DND-41 (cell line): Measurements from ENCODE around the gene SEMA3A.

ENCODE experiments used
- ATAC-seq: fragments of 200-7000 bp; cut with Tn5 transposase; 3 replicates; pipeline ENCODE4 v1.9.1; 2021; ENCODE audit warnings: low read depth; ENCODE audit not compliant: insufficient read depth
- DNase-seq: peaks from one replicate; pipeline ENCODE4 v3.0.0-alpha.2; 2020
- H2AFZ ChIP-seq: 2 replicates; pipeline ENCODE4 v1.6.0; 2012; ENCODE audit warnings: low read depth, low read length
- H3K27ac ChIP-seq: 2 replicates; pipeline ENCODE4 v1.5.1; 2012; ENCODE audit warnings: low read length, inconsistent platforms
- H3K27me3 ChIP-seq: fragments of 200-600 bp; sonication (generic); 2 replicates; pipeline ENCODE4 v1.6.0; 2012; ENCODE audit warnings: low read length, mild to moderate bottlenecking, inconsistent platforms; ENCODE audit not compliant: insufficient read depth, poor library complexity
- H3K36me3 ChIP-seq: 2 replicates; pipeline ENCODE4 v1.5.1; 2012; ENCODE audit warnings: low read length, inconsistent platforms; ENCODE audit not compliant: insufficient read depth
- H3K4me1 ChIP-seq: 2 replicates; pipeline ENCODE4 v1.5.1; 2012; ENCODE audit warnings: mild to moderate bottlenecking, low read length; ENCODE audit not compliant: insufficient read depth
- H3K4me2 ChIP-seq: 2 replicates; pipeline ENCODE4 v1.6.0; 2012; ENCODE audit warnings: mild to moderate bottlenecking, moderate library complexity, low read length, inconsistent platforms; ENCODE audit not compliant: insufficient read depth
- H3K4me3 ChIP-seq, 2 experiments: fragments of 200-600 bp in 1 of 2; shearing (Covaris generic) in 1 of 2; 2 replicates each; pipeline ENCODE4 v1.5.1; 2012 to 2016; ENCODE audit warnings: inconsistent platforms in 2 of 2, low read length in 2 of 2, mild to moderate bottlenecking in 2 of 2, low read depth in 1 of 2, moderate library complexity in 1 of 2
- H3K79me2 ChIP-seq: 2 replicates; pipeline ENCODE4 v1.6.0; 2012; ENCODE audit warnings: low read length, inconsistent platforms; ENCODE audit not compliant: insufficient read depth
- H3K9ac ChIP-seq: 2 replicates; pipeline ENCODE4 v1.6.0; 2012; ENCODE audit warnings: low read depth, mild to moderate bottlenecking, inconsistent platforms, low read length, moderate library complexity
- H3K9me3 ChIP-seq: 2 replicates; pipeline ENCODE4 v1.5.1; 2012; ENCODE audit warnings: low read length, moderate library complexity, mild to moderate bottlenecking, inconsistent platforms; ENCODE audit not compliant: insufficient read depth, severe bottlenecking
- H4K20me1 ChIP-seq: 2 replicates; pipeline ENCODE4 v1.6.0; 2012; ENCODE audit warnings: low read length; ENCODE audit not compliant: insufficient read depth
- EZH2 ChIP-seq: IDR thresholded peaks from 3 replicates; pipeline ENCODE4 v1.6.1; 2012; ENCODE audit warnings: borderline replicate concordance, low read depth, mild to moderate bottlenecking, moderate library complexity, low read length, inconsistent platforms; ENCODE audit not compliant: severe bottlenecking
- TF ChIP-seq, protein P1 (sequence below): IDR thresholded peaks from 2 replicates; pipeline ENCODE4 v1.5.1; 2012; ENCODE audit warnings: borderline replicate concordance, low read length, moderate library complexity, mild to moderate bottlenecking; ENCODE audit not compliant: poor library complexity, severe bottlenecking; ENCODE audit errors: extremely low read depth

Gene SEMA3A

DNA sequence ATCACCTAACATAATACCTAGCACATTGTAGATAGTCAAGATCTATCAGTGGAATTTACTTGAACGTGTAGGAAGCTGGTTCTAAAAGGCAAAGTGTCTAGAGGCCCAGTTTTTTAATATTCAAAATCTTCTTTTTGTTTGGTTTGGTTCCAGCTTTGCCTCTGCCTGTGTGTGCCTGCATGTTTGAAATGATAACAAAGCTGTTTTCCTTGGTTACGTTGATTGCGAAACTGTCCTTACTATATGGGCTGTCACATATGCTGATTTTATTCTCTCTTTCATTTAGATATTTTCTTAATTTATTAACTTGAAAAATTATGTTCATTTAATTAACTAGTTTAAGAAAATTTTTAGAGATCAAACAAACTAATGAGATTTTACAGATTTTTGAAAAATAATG lies 237.3 kb downstream of the SEMA3A start:
- DNase-seq (no peak), ATAC-seq (no peak)
- H3K4me2 ChIP-seq, result no peak overlapping the region
- H3K9ac ChIP-seq, result no peak overlapping the region
- no peaks in the 10 kb centered on the region for H3K27me3 ChIP-seq
- no peak overlapping the region for H3K27ac ChIP-seq
- H3K4me1 ChIP-seq, result no peaks in the 10 kb centered on the region
- no peaks in the 10 kb centered on the region for H3K36me3 ChIP-seq
- no peak overlapping the region for H3K4me3 ChIP-seq
- H2AFZ ChIP-seq, result no peak overlapping the region
- H3K9me3 ChIP-seq, result no peaks in the 10 kb centered on the region
- TF ChIP-seq EZH2, result no peak
- TF ChIP-seq, protein P1, sequence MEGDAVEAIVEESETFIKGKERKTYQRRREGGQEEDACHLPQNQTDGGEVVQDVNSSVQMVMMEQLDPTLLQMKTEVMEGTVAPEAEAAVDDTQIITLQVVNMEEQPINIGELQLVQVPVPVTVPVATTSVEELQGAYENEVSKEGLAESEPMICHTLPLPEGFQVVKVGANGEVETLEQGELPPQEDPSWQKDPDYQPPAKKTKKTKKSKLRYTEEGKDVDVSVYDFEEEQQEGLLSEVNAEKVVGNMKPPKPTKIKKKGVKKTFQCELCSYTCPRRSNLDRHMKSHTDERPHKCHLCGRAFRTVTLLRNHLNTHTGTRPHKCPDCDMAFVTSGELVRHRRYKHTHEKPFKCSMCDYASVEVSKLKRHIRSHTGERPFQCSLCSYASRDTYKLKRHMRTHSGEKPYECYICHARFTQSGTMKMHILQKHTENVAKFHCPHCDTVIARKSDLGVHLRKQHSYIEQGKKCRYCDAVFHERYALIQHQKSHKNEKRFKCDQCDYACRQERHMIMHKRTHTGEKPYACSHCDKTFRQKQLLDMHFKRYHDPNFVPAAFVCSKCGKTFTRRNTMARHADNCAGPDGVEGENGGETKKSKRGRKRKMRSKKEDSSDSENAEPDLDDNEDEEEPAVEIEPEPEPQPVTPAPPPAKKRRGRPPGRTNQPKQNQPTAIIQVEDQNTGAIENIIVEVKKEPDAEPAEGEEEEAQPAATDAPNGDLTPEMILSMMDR, result no peak
- no peaks in the 10 kb centered on the region for H4K20me1 ChIP-seq
- H3K79me2 ChIP-seq, result no peaks in the 10 kb centered on the region

DNA sequence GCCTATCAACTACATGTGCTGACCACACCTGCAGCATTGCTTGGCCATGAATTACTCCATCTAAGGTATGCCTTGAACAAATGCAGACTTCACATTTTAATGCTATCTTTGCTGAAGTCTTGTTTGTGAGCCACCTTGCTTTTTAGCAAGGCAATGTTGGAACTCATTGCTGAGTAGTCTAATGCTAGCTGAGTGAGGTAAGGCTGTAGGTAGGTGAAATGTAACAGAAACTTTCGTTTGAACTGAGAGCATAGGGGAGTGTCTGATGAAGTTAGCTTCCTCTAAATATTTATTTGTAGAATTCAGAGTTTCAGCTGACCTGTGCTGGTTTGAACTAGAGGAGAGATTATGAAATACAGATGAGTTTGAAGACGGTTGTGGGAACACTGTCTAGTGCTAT lies 238.5 kb downstream of the SEMA3A start:
- Histone ChIP-seq H3K9me3 (no peaks in the 10 kb centered on the region), H4K20me1 (no peaks in the 10 kb centered on the region), H3K36me3 (no peaks in the 10 kb centered on the region), H3K27me3 (no peaks in the 10 kb centered on the region), H3K79me2 (no peaks in the 10 kb centered on the region), H3K4me3 (no peak overlapping the region), H2AFZ (no peak overlapping the region), H3K27ac (no peak overlapping the region), H3K9ac (no peak overlapping the region), H3K4me1 (no peaks in the 10 kb centered on the region), H3K4me2 (no peak overlapping the region)
- no peak for DNase-seq
- no peak for ATAC-seq
- TF ChIP-seq, protein P1, result no peak
- TF ChIP-seq EZH2, result no peak

DNA sequence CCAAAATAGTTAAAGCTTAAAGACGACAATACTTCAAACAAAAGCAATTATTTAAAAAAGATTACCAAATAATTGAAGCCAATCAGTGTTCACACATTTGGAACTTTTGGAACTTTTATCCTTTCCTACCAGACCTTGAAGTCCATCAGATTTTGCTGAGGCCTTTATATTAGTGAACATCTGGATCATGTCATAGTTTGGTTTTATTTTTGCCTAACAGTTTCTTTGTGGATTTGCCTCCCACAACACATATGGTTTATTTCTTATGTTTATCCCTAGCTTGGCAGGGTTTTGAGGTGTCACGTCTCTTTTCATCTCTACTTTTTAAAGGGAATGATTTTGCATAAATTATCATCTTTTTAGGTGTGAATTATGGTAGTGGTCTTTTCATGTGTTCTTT lies 242.4 kb downstream of the SEMA3A start:
- no peak overlapping the region for H2AFZ ChIP-seq
- TF ChIP-seq EZH2, result no peak
- TF ChIP-seq, protein P1, result no peak
- DNase-seq (no peak), ATAC-seq (no peak)
- H3K36me3 ChIP-seq, result no peaks in the 10 kb centered on the region
- no peaks in the 10 kb centered on the region for H3K9me3 ChIP-seq
- H3K27me3 ChIP-seq, result no peaks in the 10 kb centered on the region
- H4K20me1 ChIP-seq, result no peaks in the 10 kb centered on the region
- H3K79me2 ChIP-seq, result no peaks in the 10 kb centered on the region
- no peak overlapping the region for H3K4me3 ChIP-seq
- H3K9ac ChIP-seq, result no peak overlapping the region
- H3K4me2 ChIP-seq, result no peak overlapping the region
- H3K4me1 ChIP-seq, result no peaks in the 10 kb centered on the region
- no peak overlapping the region for H3K27ac ChIP-seq

DNA sequence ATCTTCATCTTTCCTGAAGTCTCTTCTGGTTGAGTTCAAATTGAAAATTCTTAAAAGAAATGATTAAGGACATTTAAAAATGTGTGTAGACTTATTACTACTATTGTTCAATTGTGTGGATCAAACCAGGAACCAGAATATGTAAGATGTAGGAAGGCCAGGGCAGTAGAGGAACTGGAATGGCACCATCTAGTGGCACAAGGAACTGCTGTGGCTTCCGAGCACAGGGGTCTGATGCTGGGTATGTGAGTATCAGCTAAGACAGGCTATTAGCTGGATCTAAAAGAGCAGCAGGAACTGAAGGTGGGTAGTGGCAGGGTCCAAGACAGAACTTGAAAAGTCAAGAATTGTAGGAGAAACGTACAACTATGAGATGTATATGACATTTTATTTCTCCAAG lies 247.3 kb downstream of the SEMA3A start:
- no peak overlapping the region for H3K9ac ChIP-seq
- no peaks in the 10 kb centered on the region for H4K20me1 ChIP-seq
- H3K4me1 ChIP-seq, result no peaks in the 10 kb centered on the region
- no peaks in the 10 kb centered on the region for H3K79me2 ChIP-seq
- no peaks in the 10 kb centered on the region for H3K9me3 ChIP-seq
- ATAC-seq, result peak; percentile 85
- no peak overlapping the region for H3K4me2 ChIP-seq
- DNase-seq, result peak; percentile 22
- H3K4me3 ChIP-seq, result no peak overlapping the region
- no peak overlapping the region for H2AFZ ChIP-seq
- H3K27me3 ChIP-seq, result no peaks in the 10 kb centered on the region
- H3K27ac ChIP-seq, result no peak overlapping the region
- TF ChIP-seq EZH2, result no peak
- TF ChIP-seq, protein P1, result peak; percentile 75
- no peaks in the 10 kb centered on the region for H3K36me3 ChIP-seq
